T-helper 1 cell treated with Interleukin-12 subunit alpha and Interleukin-12 subunit beta and Interleukin-4 antibody, amounts not matched to agents 30 μg/mL and 1 μg/mL, for 36 hours (primary cell): Measurements from ENCODE around the gene TIMP2.
"Not testable (repeated sequence)": the region's sequence is repeated elsewhere in the genome, so short reads cannot be mapped to it uniquely, and the experiment has no call there.

Source experiments
- H3K27ac Mint-ChIP-seq: one replicate; pipeline ENCODE4 v1.8.0; 2021; ENCODE audit warnings: mild to moderate bottlenecking, mixed read lengths
- H3K27me3 Mint-ChIP-seq: one replicate; pipeline ENCODE4 v1.8.0; 2021; ENCODE audit warnings: low read depth, mixed read lengths
- H3K36me3 Mint-ChIP-seq: one replicate; pipeline ENCODE4 v1.8.0; 2021; ENCODE audit warnings: low read depth, mixed read lengths
- H3K4me1 Mint-ChIP-seq: one replicate; pipeline ENCODE4 v1.8.0; 2021; ENCODE audit warnings: low read depth, mixed read lengths
- H3K4me3 Mint-ChIP-seq: one replicate; pipeline ENCODE4 v1.8.0; 2021; ENCODE audit warnings: mild to moderate bottlenecking, moderate library complexity, mixed read lengths
- H3K9me3 Mint-ChIP-seq: one replicate; pipeline ENCODE4 v1.8.0; 2021; ENCODE audit warnings: mixed read lengths

Gene TIMP2

DNA sequence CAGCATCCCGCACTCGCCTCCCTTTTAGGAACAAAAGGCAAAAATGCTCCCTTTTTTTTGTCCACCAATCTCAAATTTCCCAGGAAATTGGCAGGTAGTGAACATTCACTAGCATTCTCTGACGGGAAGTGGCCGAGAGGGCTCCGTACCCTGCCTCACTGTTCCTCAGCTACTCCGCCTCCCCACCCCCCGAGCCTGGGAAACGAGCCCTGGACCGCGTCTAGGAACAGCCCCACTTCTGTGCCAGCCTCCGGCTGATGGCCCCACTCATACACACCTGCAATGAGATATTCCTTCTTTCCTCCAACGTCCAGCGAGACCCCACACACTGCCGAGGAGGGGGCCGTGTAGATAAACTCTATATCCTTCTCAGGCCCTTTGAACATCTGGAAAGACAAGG, 54.6 kb downstream of the TIMP2 start:
- no peaks in the 10 kb centered on the region for H3K36me3 Mint-ChIP-seq
- H3K9me3 Mint-ChIP-seq: no peaks in the 10 kb centered on the region
- no peak overlapping the region for H3K27ac Mint-ChIP-seq
- H3K4me1 Mint-ChIP-seq: no peaks in the 10 kb centered on the region
- H3K27me3 Mint-ChIP-seq: peaks cover 8% of the 10 kb centered on the region
- no peak overlapping the region for H3K4me3 Mint-ChIP-seq

DNA sequence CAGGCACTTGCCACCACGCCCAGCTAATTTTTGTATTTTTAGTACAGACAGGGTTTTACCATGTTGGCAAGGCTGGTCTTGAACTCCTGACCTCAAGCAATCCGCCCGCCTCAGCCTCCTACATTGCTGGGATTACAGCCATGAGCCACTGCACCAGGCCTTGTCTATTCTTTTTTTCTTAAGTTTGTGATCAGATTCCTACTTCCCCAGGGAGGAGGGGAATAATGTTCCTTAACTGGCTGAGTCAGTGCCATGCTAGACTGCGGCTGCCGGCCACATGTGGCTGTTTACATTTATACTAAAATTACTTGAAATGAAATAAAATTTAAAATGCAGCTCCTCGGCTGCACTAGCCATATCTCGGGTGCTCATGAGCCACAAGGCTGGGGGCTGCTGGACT, 56.8 kb downstream of the TIMP2 start:
- no peaks in the 10 kb centered on the region for H3K9me3 Mint-ChIP-seq
- no peaks in the 10 kb centered on the region for H3K36me3 Mint-ChIP-seq

DNA sequence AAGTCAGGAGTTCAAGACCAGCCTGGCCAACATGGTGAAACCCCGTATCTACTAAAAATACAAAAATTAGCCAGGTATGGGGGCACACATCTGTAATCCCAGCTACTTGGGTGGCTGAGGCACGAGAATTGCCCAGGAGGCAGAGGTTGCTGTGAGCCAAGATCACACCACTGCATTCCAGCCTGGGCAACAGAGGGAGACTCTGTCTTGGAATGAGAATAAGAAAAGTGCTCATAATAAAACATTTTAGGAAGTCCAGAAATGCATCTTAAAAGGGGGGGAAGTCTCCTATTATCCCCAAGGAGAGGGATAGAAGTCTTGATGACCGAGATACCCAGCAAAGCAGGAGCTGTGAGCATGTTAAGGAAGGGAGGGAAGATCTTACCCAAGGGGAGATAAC, 58.1 kb downstream of the TIMP2 start:
- H3K4me1 Mint-ChIP-seq, H3K4me3 Mint-ChIP-seq, H3K9me3 Mint-ChIP-seq, H3K36me3 Mint-ChIP-seq, H3K27ac Mint-ChIP-seq: not testable (repeated sequence)
- peaks cover 11% of the 10 kb centered on the region for H3K27me3 Mint-ChIP-seq

More for the DNA sequence above, 56.8 kb downstream of the TIMP2 start:
- no peak overlapping the region for H3K27ac Mint-ChIP-seq
- no peak overlapping the region for H3K4me3 Mint-ChIP-seq
- H3K27me3 Mint-ChIP-seq: peaks cover 11% of the 10 kb centered on the region
- no peaks in the 10 kb centered on the region for H3K4me1 Mint-ChIP-seq

DNA sequence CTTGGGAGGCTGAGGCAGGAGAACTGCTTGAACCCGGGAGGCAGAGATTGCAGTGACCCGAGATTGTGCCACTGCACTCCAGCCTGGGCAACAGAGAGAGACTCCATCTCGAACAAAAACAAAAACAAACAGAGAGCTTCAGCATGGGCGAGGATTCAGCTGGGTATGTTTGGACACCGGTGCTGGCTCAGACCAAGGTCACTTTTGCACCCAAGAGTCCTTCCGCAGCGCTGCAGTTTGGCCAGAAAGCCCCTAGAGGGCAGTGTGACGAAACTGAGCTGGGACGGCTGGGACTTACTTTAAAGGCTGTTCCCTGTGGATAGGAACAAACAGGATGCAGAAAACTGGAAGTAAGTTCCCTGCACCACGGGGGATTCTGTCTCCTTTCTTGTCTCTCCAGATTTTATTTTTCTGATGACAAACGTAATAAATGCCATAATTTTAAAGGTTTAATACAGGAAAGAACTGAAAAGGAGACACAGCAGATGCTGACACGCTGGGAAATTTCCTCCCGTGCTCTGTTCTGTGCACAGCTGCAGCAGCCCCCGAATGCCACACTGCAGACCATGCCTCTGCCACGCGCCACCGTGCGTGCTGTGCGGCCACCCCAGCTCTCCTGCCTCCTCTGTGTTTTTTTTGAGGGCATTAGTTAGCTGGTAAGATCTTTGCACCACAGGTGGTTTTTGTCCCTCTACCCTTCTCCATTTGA, 59.4 kb downstream of the TIMP2 start:
- H3K4me3 Mint-ChIP-seq: no peak overlapping the region
- H3K9me3 Mint-ChIP-seq: no peaks in the 10 kb centered on the region
- no peaks in the 10 kb centered on the region for H3K36me3 Mint-ChIP-seq
- no peak overlapping the region for H3K27ac Mint-ChIP-seq
- H3K4me1 Mint-ChIP-seq: no peaks in the 10 kb centered on the region
- H3K27me3 Mint-ChIP-seq: peaks cover 11% of the 10 kb centered on the region

DNA sequence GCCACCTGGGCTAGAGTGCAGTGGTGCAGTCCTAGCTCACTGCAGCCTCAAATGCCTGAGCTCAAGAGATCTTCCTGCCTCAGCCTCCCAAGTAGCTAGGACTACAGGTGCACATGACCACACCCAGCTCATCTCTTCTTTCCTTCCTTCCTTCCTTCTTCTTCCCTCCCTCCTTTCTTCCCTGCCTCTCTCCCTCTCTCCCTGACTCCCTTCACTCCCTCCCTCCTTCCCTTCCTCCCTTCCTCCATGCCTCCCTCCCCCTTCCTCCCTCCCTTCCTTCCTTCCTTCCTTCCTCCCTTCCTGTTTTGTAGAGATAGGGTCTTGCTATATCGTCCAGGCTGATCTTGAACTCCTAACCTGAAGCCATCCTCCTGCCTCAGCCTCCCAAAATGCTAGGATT, 61.1 kb downstream of the TIMP2 start:
- no peak overlapping the region for H3K27ac Mint-ChIP-seq
- H3K4me3 Mint-ChIP-seq: no peak overlapping the region
- no peaks in the 10 kb centered on the region for H3K4me1 Mint-ChIP-seq
- peaks cover 11% of the 10 kb centered on the region for H3K27me3 Mint-ChIP-seq
- no peaks in the 10 kb centered on the region for H3K9me3 Mint-ChIP-seq
- H3K36me3 Mint-ChIP-seq: no peaks in the 10 kb centered on the region

GRCh38 chr17:78862073-78863023, 62.8 kb downstream of the TIMP2 start:
- Mint-ChIP-seq H3K4me1 (no peaks in the 10 kb centered on the region), H3K4me3 (no peak overlapping the region), H3K36me3 (no peaks in the 10 kb centered on the region), H3K27me3 (peaks cover 11% of the 10 kb centered on the region), H3K9me3 (no peaks in the 10 kb centered on the region), H3K27ac (no peak overlapping the region)

DNA sequence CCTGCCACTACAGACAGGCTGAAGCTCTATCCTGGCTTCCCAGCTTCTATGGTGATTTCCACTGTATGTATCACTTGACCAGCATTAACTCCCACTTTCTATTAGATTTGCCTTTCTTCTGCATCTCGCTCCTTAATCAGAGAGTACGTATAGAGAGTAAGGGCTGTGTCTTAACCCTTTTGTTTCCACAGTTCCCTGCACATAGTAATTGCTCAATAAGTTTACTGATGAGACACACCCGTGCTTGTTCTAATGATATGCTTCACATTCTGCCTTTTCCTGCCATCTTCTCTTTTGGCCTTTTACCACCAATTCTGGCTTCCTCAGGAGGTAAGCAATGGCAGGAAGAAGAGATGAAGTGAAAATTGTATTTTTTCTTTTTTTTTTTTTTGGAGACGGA, 64.0 kb downstream of the TIMP2 start:
- peaks cover 11% of the 10 kb centered on the region for H3K27me3 Mint-ChIP-seq
- H3K36me3 Mint-ChIP-seq: no peaks in the 10 kb centered on the region
- no peak overlapping the region for H3K27ac Mint-ChIP-seq
- H3K4me3 Mint-ChIP-seq: no peak overlapping the region
- H3K9me3 Mint-ChIP-seq: no peaks in the 10 kb centered on the region
- H3K4me1 Mint-ChIP-seq: no peaks in the 10 kb centered on the region

DNA sequence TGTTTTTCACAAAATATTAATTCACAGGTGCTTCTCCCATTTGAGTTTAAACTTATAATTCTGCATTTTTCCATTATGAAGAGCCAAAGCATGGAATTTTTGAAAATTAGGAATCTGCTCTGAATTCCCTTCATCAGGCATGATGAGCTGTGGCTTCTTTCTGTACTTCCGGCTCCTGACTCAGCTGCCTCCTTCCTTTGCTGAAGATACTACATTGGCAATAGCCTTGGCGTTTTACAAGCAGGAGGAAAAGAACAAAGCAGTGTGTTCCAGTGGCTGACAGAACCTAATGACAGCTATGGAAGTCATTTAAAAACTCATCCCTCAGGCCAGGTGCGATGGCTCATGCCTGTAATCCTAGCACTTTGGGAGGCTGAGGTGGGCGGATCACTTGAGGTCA, 66.1 kb downstream of the TIMP2 start:
- H3K36me3 Mint-ChIP-seq: no peaks in the 10 kb centered on the region
- H3K9me3 Mint-ChIP-seq: no peaks in the 10 kb centered on the region
- no peak overlapping the region for H3K27ac Mint-ChIP-seq
- H3K4me3 Mint-ChIP-seq: no peak overlapping the region
- no peaks in the 10 kb centered on the region for H3K4me1 Mint-ChIP-seq
- H3K27me3 Mint-ChIP-seq: peaks cover 7% of the 10 kb centered on the region

DNA sequence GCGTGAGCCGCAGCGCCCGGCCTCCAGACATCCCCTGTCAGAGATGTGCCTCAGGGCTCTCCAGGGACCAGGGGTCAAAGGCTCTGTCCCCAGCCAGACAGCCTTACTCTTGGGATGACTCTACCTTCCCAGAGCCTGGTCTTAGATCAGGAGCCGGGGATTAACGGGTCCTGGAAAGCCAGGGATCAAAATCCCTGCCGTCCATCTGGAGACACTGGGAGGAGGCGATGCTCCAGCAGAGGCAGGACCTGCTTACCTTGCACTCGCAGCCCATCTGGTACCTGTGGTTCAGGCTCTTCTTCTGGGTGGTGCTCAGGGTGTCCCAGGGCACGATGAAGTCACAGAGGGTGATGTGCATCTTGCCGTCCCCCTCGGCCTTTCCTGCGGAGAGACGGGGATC, 67.9 kb downstream of the TIMP2 start:
- Mint-ChIP-seq H3K36me3 (no peaks in the 10 kb centered on the region), H3K4me1 (no peaks in the 10 kb centered on the region), H3K4me3 (no peak overlapping the region), H3K27me3 (no peaks in the 10 kb centered on the region), H3K27ac (no peak overlapping the region), H3K9me3 (no peaks in the 10 kb centered on the region)

DNA sequence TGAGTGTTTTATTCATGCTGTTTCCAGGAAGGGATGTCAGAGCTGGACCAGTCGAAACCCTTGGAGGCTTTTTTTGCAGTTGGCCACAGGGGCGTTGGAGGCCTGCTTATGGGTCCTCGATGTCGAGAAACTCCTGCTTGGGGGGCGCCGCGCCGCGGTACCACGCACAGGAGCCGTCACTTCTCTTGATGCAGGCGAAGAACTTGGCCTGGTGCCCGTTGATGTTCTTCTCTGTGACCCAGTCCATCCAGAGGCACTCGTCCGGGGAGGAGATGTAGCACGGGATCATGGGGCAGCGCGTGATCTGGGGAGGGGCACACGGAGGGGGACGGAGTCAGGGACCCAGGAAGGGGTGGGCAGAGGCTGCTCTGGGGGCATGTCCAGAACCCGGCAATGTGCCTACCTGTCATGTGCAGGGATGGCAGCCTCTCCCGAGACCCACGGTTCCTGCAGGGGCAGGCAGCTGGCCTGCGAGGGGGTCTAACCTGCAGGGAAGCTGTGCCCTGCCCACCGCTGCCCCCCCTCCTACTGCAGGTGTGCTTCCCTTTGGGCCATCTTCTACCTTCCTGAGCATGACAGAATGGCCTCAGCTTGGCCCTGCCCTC, 69.5 kb downstream of the TIMP2 start:
- no peak overlapping the region for H3K4me3 Mint-ChIP-seq
- no peaks in the 10 kb centered on the region for H3K27me3 Mint-ChIP-seq
- no peak overlapping the region for H3K27ac Mint-ChIP-seq
- no peaks in the 10 kb centered on the region for H3K36me3 Mint-ChIP-seq
- H3K4me1 Mint-ChIP-seq: no peaks in the 10 kb centered on the region
- H3K9me3 Mint-ChIP-seq: no peaks in the 10 kb centered on the region

- H3K27ac Mint-ChIP-seq: no peak overlapping the region
- no peak overlapping the region for H3K4me3 Mint-ChIP-seq
These were observed 70.7 kb downstream of the TIMP2 start for GRCh38 chr17:78854508-78854907.

DNA sequence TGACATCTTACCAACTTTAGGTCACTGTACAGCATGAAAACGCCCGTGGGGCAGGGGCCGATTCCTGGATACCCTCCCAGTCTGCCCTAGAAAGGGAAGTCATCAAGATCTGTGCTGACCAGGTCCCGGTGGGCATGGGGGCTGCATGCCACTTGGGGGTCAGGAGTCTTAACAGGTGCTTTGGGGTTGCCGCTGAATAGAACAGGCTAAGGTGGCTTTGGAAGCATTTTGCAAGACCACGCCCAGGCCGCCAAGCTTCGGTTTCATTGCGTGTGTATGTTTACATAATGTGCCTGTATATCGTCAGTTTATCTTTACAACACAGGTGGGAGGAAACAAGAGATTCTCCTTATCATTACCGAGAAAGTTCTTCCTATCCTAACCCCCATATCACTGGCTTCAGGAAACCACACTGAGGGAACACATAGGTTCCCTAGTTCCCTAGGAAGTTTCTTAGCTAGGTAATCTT, 71.2 kb downstream of the TIMP2 start:
- H3K27ac Mint-ChIP-seq: no peak overlapping the region
- no peaks in the 10 kb centered on the region for H3K9me3 Mint-ChIP-seq
- H3K36me3 Mint-ChIP-seq: no peaks in the 10 kb centered on the region
- no peaks in the 10 kb centered on the region for H3K27me3 Mint-ChIP-seq
- no peak overlapping the region for H3K4me3 Mint-ChIP-seq
- H3K4me1 Mint-ChIP-seq: no peaks in the 10 kb centered on the region

More at GRCh38 chr17:78854508-78854907, 70.7 kb downstream of the TIMP2 start:
- Mint-ChIP-seq H3K4me1 (no peaks in the 10 kb centered on the region), H3K36me3 (no peaks in the 10 kb centered on the region), H3K27me3 (no peaks in the 10 kb centered on the region), H3K9me3 (no peaks in the 10 kb centered on the region)

DNA sequence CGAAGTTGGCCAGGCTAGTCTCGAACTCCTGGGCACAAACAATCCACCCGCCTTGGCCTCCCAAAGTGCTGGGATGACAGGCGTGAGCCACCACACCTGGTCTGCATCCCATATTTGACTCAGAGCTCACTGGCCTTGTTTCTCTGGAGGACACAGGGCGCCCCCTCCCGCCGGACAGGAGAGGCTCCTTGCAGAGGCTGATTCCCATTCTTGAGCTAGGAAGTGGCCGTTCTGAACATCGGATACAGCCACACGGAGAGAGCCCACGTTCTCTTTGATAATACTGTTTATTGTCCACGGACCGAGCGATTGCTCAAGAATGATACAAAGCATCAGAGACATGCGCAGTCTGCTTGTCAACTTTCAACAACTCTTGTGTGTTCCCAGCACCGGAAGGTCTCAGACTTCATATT, 72.5 kb downstream of the TIMP2 start:
- H3K36me3 Mint-ChIP-seq: no peaks in the 10 kb centered on the region
- no peaks in the 10 kb centered on the region for H3K27me3 Mint-ChIP-seq
- no peak overlapping the region for H3K4me3 Mint-ChIP-seq
- H3K9me3 Mint-ChIP-seq: no peaks in the 10 kb centered on the region
- H3K27ac Mint-ChIP-seq: no peak overlapping the region
- no peaks in the 10 kb centered on the region for H3K4me1 Mint-ChIP-seq

GRCh38 chr17:78849026-78849425, 76.2 kb downstream of the TIMP2 start:
- peaks cover 5% of the 10 kb centered on the region for H3K4me1 Mint-ChIP-seq
- no peak overlapping the region for H3K27ac Mint-ChIP-seq
- H3K9me3 Mint-ChIP-seq: no peaks in the 10 kb centered on the region
- H3K27me3 Mint-ChIP-seq: no peaks in the 10 kb centered on the region
- no peak overlapping the region for H3K4me3 Mint-ChIP-seq
- no peaks in the 10 kb centered on the region for H3K36me3 Mint-ChIP-seq

GRCh38 chr17:78847052-78847451, 78.1 kb downstream of the TIMP2 start:
- H3K9me3 Mint-ChIP-seq: no peaks in the 10 kb centered on the region
- peaks cover 9% of the 10 kb centered on the region for H3K4me1 Mint-ChIP-seq

More at GRCh38 chr17:78847052-78847451, 78.1 kb downstream of the TIMP2 start:
- H3K27ac Mint-ChIP-seq: no peak overlapping the region
- H3K4me3 Mint-ChIP-seq: no peak overlapping the region
- no peaks in the 10 kb centered on the region for H3K36me3 Mint-ChIP-seq
- no peaks in the 10 kb centered on the region for H3K27me3 Mint-ChIP-seq
